ENCODE data around the gene GABPB2.
A peak's percentile ranks its signal among the peaks of the same experiment; 100 is the strongest.

The GABPB2 gene

DNA sequence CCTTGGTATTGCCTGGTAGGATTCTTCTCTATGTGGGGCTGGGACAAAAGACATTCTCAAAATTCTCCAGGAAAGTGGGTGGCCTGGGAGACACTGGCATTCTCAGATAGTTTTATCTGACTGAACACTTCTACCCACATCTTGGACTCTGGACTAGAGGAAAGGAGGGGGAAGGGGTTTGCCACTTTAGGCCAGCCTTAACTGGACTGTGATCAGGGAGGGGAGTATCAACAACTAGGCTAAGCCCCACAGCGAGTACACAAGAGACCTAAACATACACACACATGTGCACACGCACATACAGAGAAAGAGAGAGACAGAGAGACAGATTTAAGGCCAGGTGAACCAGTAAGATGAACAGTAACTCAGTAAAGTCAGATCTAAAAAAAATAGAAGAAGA, 77.1 kb downstream of the GABPB2 start:
- H3K9me3 ChIP-seq (replicated peaks; ENCODE audit: low read length): no peaks in the 10 kb centered on the region
- peak overlapping the region; percentile 69 for H3K9ac ChIP-seq (ENCODE audit: low read depth, low read length)
- no peak overlapping the region for H3K4me2 ChIP-seq (ENCODE audit: low read length)
- no peaks in the 10 kb centered on the region for H3K36me3 ChIP-seq (ENCODE audit: insufficient read depth, low read length)
- H3K4me3 ChIP-seq (ENCODE audit: low read length): no peak overlapping the region
- H3K27me3 ChIP-seq (ENCODE audit: control insufficient read depth, insufficient read depth, low read length): no peaks in the 10 kb centered on the region
- peaks cover 25% of the 10 kb centered on the region for H3K4me1 ChIP-seq (ENCODE audit: control insufficient read depth, insufficient read depth, low read length)

DNA sequence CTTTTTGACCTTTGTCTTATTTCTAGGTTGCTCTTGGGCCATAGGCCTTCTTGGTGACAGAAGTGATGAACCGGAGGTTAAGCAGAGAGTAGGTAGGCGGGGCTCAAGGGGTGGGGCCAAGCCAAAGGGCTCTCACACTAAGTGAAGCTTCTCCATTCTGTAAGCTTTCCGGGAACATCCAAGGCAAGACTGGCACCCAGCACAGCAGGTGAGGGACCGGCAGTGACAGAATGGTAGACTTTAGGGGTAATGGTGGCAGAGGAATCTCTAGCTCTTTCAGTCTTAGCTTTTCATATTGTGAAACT, 85.9 kb downstream of the GABPB2 start, which contains the start of gene TNFAIP8L2:
Gene TNFAIP8L2 (plus strand): TSS at position 135 of the 305 bp plus-strand sequence. CDS start 2,049 bp downstream, outside the sequence.
- no peaks in the 10 kb centered on the region for H3K9me3 ChIP-seq (replicated peaks; ENCODE audit: low read length)
- no peak within 1 kb of the TSS for H3K4me2 ChIP-seq (ENCODE audit: low read length)
- H3K4me3 ChIP-seq (ENCODE audit: low read length): no peak within 1 kb of the TSS
- no peaks in the 10 kb centered on the region for H3K27me3 ChIP-seq (ENCODE audit: control insufficient read depth, insufficient read depth, low read length)
- H3K4me1 ChIP-seq (ENCODE audit: control insufficient read depth, insufficient read depth, low read length): no peaks in the 10 kb centered on the region
- no peak within 1 kb of the TSS for H3K9ac ChIP-seq (ENCODE audit: low read depth, low read length)
- peaks cover 29% of the 10 kb centered on the region for H3K36me3 ChIP-seq (ENCODE audit: insufficient read depth, low read length)

DNA sequence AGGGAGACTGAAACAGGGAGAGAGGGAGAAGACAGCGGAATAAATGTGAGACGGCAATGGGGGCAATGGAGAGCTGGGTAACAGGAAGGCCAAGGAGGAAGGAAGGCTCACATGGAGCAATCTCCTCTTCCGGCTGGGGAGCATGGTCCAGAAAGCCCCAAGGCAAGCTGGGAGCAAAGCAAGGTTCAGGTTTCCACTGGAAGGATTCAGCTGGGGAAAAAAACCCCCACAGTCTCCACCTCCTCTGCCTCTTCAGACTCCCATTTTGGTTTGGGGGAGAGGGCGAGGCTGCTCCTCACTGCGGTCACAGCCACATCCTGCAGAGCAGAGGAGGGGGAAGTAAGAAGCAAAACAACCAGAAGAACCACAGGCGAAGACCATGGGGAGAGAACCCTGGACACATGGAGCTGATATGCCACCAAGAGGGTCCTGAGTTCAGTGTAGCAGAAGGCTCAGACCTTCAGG, 86.5 kb downstream of the GABPB2 start:
- Histone ChIP-seq H3K9me3 (replicated peaks; ENCODE audit: low read length) (no peaks in the 10 kb centered on the region), H3K27me3 (ENCODE audit: control insufficient read depth, insufficient read depth, low read length) (no peaks in the 10 kb centered on the region), H3K4me2 (ENCODE audit: low read length) (no peak overlapping the region), H3K4me1 (ENCODE audit: control insufficient read depth, insufficient read depth, low read length) (no peaks in the 10 kb centered on the region), H3K36me3 (ENCODE audit: insufficient read depth, low read length) (peaks cover 34% of the 10 kb centered on the region), H3K9ac (ENCODE audit: low read depth, low read length) (no peak overlapping the region), H3K4me3 (ENCODE audit: low read length) (no peak overlapping the region)

DNA sequence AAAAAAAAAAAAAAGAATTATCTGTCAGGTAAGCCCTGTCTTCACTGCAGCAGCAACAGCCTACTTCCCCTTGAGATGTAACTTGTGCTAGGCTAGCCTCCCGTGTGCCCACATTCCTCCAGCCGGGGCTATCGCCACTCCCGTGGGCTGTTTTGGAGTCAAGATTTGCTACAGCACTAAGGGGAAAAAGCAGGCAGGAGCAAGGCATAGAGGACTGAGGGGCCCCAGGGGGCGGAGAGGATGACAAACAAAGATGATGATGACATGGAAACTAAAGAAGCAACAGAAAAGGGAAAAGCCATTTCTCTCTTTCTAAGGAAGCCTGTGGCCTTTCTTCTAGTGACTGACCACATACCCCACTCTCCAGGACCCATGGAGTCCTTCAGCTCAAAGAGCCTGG, 87.8 kb downstream of the GABPB2 start:
- Histone ChIP-seq H3K4me1 (ENCODE audit: control insufficient read depth, insufficient read depth, low read length) (no peaks in the 10 kb centered on the region), H3K9ac (ENCODE audit: low read depth, low read length) (no peak overlapping the region), H3K9me3 (replicated peaks; ENCODE audit: low read length) (no peaks in the 10 kb centered on the region), H3K36me3 (ENCODE audit: insufficient read depth, low read length) (peaks cover 34% of the 10 kb centered on the region), H3K4me2 (ENCODE audit: low read length) (no peak overlapping the region), H3K27me3 (ENCODE audit: control insufficient read depth, insufficient read depth, low read length) (no peaks in the 10 kb centered on the region), H3K4me3 (ENCODE audit: low read length) (no peak overlapping the region)

DNA sequence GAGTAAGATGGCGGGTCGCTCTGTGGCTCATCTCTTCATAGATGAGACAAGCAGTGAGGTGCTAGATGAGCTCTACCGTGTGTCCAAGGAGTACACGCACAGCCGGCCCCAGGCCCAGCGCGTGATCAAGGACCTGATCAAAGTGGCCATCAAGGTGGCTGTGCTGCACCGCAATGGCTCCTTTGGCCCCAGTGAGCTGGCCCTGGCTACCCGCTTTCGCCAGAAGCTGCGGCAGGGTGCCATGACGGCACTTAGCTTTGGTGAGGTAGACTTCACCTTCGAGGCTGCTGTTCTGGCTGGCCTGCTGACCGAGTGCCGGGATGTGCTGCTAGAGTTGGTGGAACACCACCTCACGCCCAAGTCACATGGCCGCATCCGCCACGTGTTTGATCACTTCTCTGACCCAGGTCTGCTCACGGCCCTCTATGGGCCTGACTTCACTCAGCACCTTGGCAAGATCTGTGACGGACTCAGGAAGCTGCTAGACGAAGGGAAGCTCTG, 88.2 kb downstream of the GABPB2 start:
- no peaks in the 10 kb centered on the region for H3K9me3 ChIP-seq (replicated peaks; ENCODE audit: low read length)
- no peaks in the 10 kb centered on the region for H3K27me3 ChIP-seq (ENCODE audit: control insufficient read depth, insufficient read depth, low read length)
- no peak overlapping the region for H3K9ac ChIP-seq (ENCODE audit: low read depth, low read length)
- H3K4me2 ChIP-seq (ENCODE audit: low read length): no peak overlapping the region
- H3K4me3 ChIP-seq (ENCODE audit: low read length): no peak overlapping the region
- H3K4me1 ChIP-seq (ENCODE audit: control insufficient read depth, insufficient read depth, low read length): no peaks in the 10 kb centered on the region
- H3K36me3 ChIP-seq (ENCODE audit: insufficient read depth, low read length): peaks cover 34% of the 10 kb centered on the region

DNA sequence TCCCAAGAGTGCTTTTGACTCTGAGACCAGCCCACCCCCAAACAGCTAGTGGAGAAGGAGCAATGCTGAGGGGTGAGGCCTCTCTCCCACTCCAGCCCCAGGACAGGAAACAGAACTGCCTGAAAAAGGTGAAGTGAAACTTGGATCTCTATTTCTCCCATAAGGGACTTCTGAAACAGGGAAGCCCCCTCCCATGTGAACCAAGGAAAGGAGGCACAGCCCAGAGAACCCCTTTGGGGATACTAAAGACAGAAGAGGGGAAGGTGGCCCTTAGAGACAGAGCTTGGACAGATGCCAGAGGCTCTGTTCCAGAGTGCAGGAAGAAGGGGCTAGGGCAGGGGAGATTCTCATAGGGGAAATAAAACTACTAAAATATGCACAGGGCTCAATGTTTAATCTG, 88.8 kb downstream of the GABPB2 start:
- Histone ChIP-seq H3K9me3 (replicated peaks; ENCODE audit: low read length) (no peaks in the 10 kb centered on the region), H3K4me3 (ENCODE audit: low read length) (no peak overlapping the region), H3K4me1 (ENCODE audit: control insufficient read depth, insufficient read depth, low read length) (peaks cover 4% of the 10 kb centered on the region), H3K36me3 (ENCODE audit: insufficient read depth, low read length) (peaks cover 34% of the 10 kb centered on the region), H3K4me2 (ENCODE audit: low read length) (no peak overlapping the region), H3K27me3 (ENCODE audit: control insufficient read depth, insufficient read depth, low read length) (no peaks in the 10 kb centered on the region), H3K9ac (ENCODE audit: low read depth, low read length) (no peak overlapping the region)

DNA sequence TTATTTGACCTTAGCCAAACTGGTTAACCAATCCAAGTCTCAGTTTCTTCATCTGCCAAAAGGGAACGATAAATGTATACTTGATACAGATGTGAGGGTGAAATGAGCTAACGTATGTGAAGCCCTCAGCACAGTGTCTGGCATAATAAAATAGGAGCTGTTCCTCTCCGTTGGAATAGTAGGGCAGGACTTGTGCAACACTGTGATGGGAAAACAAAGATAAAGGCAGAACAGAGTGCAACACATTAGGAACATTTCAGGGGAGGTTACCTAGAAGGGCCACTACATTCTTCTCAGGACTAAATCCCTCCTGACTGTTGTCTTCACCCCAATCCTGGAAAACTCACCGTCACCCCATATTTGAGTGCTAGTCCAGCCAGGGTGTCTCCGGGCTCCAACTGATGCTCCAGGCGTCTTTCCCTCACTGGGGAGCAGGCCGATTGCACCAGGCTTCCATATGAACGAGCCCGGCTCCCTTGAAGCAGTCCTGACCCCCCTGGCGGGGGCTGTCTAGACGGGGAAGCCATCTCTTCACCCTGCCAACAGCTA, 94.2 kb downstream of the GABPB2 start:
- Histone ChIP-seq H3K4me3 (ENCODE audit: low read length) (peak overlapping the region; percentile 91), H3K36me3 (ENCODE audit: insufficient read depth, low read length) (peaks cover 33% of the 10 kb centered on the region), H3K4me2 (ENCODE audit: low read length) (peak overlapping the region; percentile 87), H3K9me3 (replicated peaks; ENCODE audit: low read length) (no peaks in the 10 kb centered on the region), H3K9ac (ENCODE audit: low read depth, low read length) (peak overlapping the region; percentile 92), H3K4me1 (ENCODE audit: control insufficient read depth, insufficient read depth, low read length) (peaks cover 20% of the 10 kb centered on the region), H3K27me3 (ENCODE audit: control insufficient read depth, insufficient read depth, low read length) (no peaks in the 10 kb centered on the region)

DNA sequence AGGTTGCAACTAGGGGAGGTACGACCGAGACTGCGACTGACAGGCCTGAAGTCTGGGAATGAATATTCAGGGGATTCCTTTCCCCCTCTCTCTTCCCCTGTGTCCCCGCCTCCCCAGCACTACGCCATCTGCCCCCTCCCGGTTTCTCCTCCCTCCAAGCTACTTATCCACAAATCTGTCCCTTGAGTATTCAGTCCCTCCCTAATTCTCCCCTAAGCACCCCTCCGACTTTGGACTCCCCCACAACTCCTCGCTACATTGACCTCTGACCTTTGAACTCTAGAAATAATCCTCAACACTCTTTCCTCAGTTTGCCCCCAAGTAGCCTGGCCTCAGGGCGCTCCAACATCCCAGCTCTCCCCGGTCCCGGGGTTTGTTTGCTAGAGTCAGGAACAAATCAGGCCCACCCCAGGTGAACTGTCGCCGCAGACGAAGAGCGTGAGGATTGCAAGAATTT, 94.7 kb downstream of the GABPB2 start:
- H3K4me2 ChIP-seq (ENCODE audit: low read length): peak overlapping the region; percentile 87
- H3K27me3 ChIP-seq (ENCODE audit: control insufficient read depth, insufficient read depth, low read length): no peaks in the 10 kb centered on the region
- peaks cover 20% of the 10 kb centered on the region for H3K4me1 ChIP-seq (ENCODE audit: control insufficient read depth, insufficient read depth, low read length)
- H3K9me3 ChIP-seq (replicated peaks; ENCODE audit: low read length): no peaks in the 10 kb centered on the region
- peak overlapping the region; percentile 91 for H3K4me3 ChIP-seq (ENCODE audit: low read length)
- peaks cover 35% of the 10 kb centered on the region for H3K36me3 ChIP-seq (ENCODE audit: insufficient read depth, low read length)
- H3K9ac ChIP-seq (ENCODE audit: low read depth, low read length): peak overlapping the region; percentile 92

DNA sequence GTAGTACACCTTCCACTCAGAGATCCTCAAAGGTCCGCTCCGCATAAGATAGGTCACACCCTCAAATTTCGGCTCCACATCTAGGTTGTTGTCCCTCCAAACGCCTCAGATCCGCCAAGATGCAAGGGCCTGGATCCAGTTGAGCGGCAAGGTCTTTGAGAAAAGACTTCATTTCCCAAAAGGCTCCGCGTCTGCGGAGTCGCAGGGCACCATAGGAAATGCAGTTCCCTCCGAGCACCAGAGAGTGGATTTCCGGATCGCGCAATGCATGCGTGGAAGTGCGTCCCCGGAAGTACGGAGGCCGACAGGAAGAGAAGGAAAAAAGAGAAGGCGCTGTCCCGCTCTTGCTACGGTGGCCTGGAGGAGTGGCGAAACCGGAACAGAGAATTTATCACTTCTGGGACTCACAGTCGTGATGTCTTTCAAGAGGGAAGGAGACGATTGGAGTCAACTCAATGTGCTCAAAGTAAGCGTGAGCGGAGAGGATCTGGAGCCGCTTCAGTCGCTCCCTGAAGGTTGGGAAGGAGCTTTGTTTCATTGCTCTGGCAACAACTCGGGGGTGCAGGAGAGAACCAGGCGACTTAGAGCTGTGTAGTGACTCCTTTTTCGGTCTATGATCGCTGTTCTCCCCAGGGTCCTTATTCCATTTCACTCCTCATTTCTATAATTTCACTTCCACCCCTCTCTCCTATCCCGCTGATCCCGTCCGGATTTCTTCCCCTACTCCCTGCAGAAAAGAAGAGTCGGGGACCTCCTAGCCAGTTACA, 95.4 kb downstream of the GABPB2 start, which contains the start of the genes LYSMD1 and SCNM1:
Gene LYSMD1 (minus strand): TSS at position 165 of the 767 bp plus-strand sequence. CDS start 644 bp downstream, outside the sequence.
Gene SCNM1 (plus strand): TSS at position 407 of the 767 bp plus-strand sequence. CDS start 9 bp downstream, at position 416.
- peaks cover 35% of the 10 kb centered on the region for H3K36me3 ChIP-seq (ENCODE audit: insufficient read depth, low read length)
- H3K9ac ChIP-seq (ENCODE audit: low read depth, low read length): peak within 1 kb of the TSS; percentile 92
- H3K27me3 ChIP-seq (ENCODE audit: control insufficient read depth, insufficient read depth, low read length): no peaks in the 10 kb centered on the region
- peak within 1 kb of the TSS; percentile 96 for H3K4me2 ChIP-seq (ENCODE audit: low read length)
- H3K9me3 ChIP-seq (replicated peaks; ENCODE audit: low read length): no peaks in the 10 kb centered on the region
- peaks cover 20% of the 10 kb centered on the region for H3K4me1 ChIP-seq (ENCODE audit: control insufficient read depth, insufficient read depth, low read length)
- peak within 1 kb of the TSS; percentile 91 for H3K4me3 ChIP-seq (ENCODE audit: low read length)

DNA sequence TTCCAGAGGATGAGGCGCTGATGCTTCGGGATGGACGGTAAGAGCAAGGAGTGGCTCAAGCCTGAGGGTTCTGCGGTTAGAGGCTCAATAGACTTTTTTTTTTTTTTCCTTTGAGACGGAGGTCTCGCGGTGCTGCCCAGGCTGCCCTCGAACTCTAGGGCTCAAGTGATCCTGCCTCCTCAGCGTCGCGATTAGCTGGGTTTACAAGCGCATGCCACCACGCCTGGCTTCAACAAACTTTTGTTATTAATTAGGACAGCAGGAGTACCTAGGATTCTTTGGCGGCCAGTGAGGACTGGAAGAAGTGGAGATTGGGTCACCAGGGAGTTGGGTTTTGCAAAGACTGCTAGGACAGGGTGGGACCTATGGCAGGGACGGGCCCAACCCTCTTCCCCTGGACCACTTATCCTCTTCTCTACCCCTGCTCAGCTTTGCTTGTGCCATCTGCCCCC, 96.0 kb downstream of the GABPB2 start:
- peaks cover 20% of the 10 kb centered on the region for H3K4me1 ChIP-seq (ENCODE audit: control insufficient read depth, insufficient read depth, low read length)
- peak overlapping the region; percentile 92 for H3K9ac ChIP-seq (ENCODE audit: low read depth, low read length)
- H3K4me3 ChIP-seq (ENCODE audit: low read length): peak overlapping the region; percentile 91
- H3K27me3 ChIP-seq (ENCODE audit: control insufficient read depth, insufficient read depth, low read length): no peaks in the 10 kb centered on the region
- peaks cover 34% of the 10 kb centered on the region for H3K36me3 ChIP-seq (ENCODE audit: insufficient read depth, low read length)
- no peaks in the 10 kb centered on the region for H3K9me3 ChIP-seq (replicated peaks; ENCODE audit: low read length)
- peak overlapping the region; percentile 96 for H3K4me2 ChIP-seq (ENCODE audit: low read length)

DNA sequence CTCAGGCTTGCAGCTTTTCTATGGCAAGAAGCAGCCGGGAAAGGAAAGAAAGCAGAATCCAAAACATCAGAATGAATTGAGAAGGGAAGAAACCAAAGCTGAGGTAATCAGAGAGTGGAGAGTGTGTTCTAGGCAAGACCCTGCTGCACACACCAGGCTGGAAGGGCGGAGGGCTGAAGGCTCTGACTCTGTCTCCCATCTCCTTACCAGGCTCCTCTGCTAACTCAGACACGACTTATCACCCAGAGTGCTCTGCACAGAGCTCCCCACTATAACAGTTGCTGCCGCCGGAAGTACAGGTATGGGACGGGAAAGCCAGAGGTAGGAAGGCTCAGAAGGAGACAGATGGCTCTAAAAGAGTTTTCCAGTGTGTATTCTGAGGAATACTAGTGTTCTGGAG, 96.6 kb downstream of the GABPB2 start:
- no peaks in the 10 kb centered on the region for H3K27me3 ChIP-seq (ENCODE audit: control insufficient read depth, insufficient read depth, low read length)
- H3K4me1 ChIP-seq (ENCODE audit: control insufficient read depth, insufficient read depth, low read length): peaks cover 20% of the 10 kb centered on the region
- peaks cover 30% of the 10 kb centered on the region for H3K36me3 ChIP-seq (ENCODE audit: insufficient read depth, low read length)
- H3K9ac ChIP-seq (ENCODE audit: low read depth, low read length): peak overlapping the region; percentile 92
- peak overlapping the region; percentile 91 for H3K4me3 ChIP-seq (ENCODE audit: low read length)
- H3K9me3 ChIP-seq (replicated peaks; ENCODE audit: low read length): no peaks in the 10 kb centered on the region
- H3K4me2 ChIP-seq (ENCODE audit: low read length): peak overlapping the region; percentile 96

All from skeletal muscle satellite cell (primary cell).